Effector memory CD8-positive, alpha-beta T cell (primary cell): Measurements from ENCODE around the gene SLC22A2.

Source experiments
- ATAC-seq: fragments of 150-1000 bp; cut with Tn5 transposase; replicated peaks from 2 replicates; pipeline ENCODE4 v1.10.0; 2021; ENCODE audit warnings: mild to moderate bottlenecking, moderate library complexity
- DNase-seq, 3 experiments: peaks; one replicate each; pipeline ENCODE4 v3.0.0; 2021
- H3K27ac Mint-ChIP-seq, 2 donors: one replicate each; pipeline ENCODE4 v1.8.0; 2022; ENCODE audit warnings: mild to moderate bottlenecking in 2 of 2, mixed read lengths in 2 of 2, moderate library complexity in 2 of 2
- H3K27me3 Mint-ChIP-seq, 2 donors: one replicate each; pipeline ENCODE4 v1.8.0; 2022; ENCODE audit warnings: mixed read lengths in 2 of 2
- H3K36me3 Mint-ChIP-seq: one replicate; pipeline ENCODE4 v1.8.0; 2022; ENCODE audit warnings: mild to moderate bottlenecking, moderate library complexity, mixed read lengths; ENCODE audit not compliant: insufficient read depth
- H3K4me1 Mint-ChIP-seq, 2 donors: one replicate each; pipeline ENCODE4 v1.8.0; 2022; ENCODE audit warnings: low read depth in 2 of 2, mixed read lengths in 2 of 2
- H3K4me3 Mint-ChIP-seq, 2 donors: one replicate each; pipeline ENCODE4 v1.8.0; 2022; ENCODE audit warnings: mild to moderate bottlenecking in 2 of 2, mixed read lengths in 2 of 2, moderate library complexity in 2 of 2
- H3K9me3 Mint-ChIP-seq, 2 donors: one replicate each; pipeline ENCODE4 v1.8.0; 2022; ENCODE audit warnings: mixed read lengths in 2 of 2

SLC22A2 gene

DNA sequence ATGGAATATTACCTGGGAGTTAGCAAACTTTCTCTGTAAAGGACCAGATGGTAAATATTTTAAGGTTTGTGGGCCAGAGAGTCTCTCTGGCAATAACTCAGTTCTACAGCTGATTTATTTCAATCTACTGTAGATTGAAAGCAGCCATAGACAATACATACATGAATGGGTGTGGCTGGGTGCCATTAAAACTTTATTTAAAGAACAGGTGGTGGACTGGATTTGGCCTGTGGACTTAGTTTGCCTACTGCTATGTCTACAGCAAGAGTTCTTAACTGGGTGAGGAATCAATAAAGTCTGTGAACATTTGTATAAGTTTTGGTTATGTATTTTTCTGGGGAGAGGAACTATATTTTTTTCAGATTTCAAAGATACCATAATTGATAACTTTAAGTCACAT lies 55.1 kb downstream of the SLC22A2 start:
- no peaks in the 10 kb centered on the region for H3K4me1 Mint-ChIP-seq
- DNase-seq (no peak), ATAC-seq (no peak)
- H3K27me3 Mint-ChIP-seq: peaks cover 32 to 48% of the 10 kb centered on the region in 2 donors
- no peaks in the 10 kb centered on the region for H3K36me3 Mint-ChIP-seq
- H3K4me3 Mint-ChIP-seq: no peak overlapping the region
- no peak overlapping the region for H3K27ac Mint-ChIP-seq
- H3K9me3 Mint-ChIP-seq: peaks cover 3 to 8% of the 10 kb centered on the region in 2 donors

DNA sequence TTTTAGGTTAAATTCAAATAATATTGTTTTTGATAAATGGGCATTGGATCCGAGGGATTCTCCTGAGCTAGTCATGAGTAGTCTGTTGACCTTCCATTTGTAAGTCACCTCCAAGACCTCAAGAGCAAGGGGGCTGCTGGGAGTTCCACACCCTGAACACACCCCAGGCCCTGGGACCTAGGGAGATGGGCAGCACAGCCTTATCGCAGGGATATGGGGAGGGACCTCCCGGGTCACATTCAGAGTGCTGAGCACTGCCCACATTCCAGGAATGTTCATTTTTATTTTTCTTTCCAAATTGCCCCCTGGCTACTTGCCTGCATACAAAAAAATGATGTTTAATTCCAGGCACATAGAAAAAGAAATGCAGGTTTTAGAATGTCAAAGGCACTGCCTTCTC lies 55.5 kb downstream of the SLC22A2 start:
- no peak overlapping the region for H3K27ac Mint-ChIP-seq
- ATAC-seq (no peak), DNase-seq (no peak)
- H3K4me1 Mint-ChIP-seq: no peaks in the 10 kb centered on the region
- peaks cover 3 to 4% of the 10 kb centered on the region in 2 donors for H3K9me3 Mint-ChIP-seq
- no peak overlapping the region for H3K4me3 Mint-ChIP-seq
- H3K27me3 Mint-ChIP-seq: peaks cover 28 to 44% of the 10 kb centered on the region in 2 donors
- no peaks in the 10 kb centered on the region for H3K36me3 Mint-ChIP-seq

DNA sequence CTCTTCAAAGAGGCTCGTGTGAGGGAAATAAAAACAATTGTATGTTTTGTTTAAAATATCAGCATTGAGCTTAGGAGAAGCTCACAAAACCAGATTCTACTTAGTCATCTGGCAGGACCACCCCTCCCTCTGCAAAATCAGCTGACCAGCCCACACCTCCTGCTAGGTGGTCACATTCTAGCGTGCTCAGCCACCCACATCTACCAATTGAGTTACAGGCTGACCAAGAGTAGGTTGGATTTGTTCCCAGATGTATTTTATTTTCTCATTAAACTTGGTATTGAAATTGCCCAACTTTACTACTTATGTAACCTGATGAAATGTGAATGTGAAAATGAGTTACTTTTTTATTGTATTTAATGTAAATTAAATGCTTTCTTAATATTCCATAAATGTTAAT lies 56.2 kb downstream of the SLC22A2 start:
- Mint-ChIP-seq H3K27ac (no peak overlapping the region), H3K27me3 (peaks cover 23 to 40% of the 10 kb centered on the region in 2 donors)
- no peak for DNase-seq

DNA sequence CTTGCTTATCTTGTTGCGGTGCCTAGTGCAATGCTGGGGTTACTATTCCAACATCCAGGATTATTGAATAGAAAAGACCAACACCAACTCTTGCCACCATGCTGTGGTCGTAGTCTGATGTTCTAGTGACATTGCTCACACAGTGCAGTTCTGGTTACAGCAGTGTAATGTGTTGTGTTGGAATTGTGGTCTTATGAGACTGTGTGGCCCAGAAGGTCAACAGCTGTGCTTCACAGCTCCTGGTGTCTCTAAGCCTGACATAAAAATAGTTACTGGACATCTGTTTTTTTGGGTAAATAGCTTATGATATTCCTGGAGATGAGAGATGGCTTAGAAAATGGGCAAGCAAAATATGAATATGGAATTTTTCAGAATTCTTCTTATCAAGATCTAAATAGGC lies 57.6 kb downstream of the SLC22A2 start:
- H3K27ac Mint-ChIP-seq: no peak overlapping the region
- H3K9me3 Mint-ChIP-seq: no peaks in the 10 kb centered on the region
- no peak for ATAC-seq

More for the DNA sequence above, 56.2 kb downstream of the SLC22A2 start:
- no peaks in the 10 kb centered on the region for H3K4me1 Mint-ChIP-seq
- H3K9me3 Mint-ChIP-seq: no peaks in the 10 kb centered on the region
- ATAC-seq: no peak
- no peaks in the 10 kb centered on the region for H3K36me3 Mint-ChIP-seq
- no peak overlapping the region for H3K4me3 Mint-ChIP-seq

DNA sequence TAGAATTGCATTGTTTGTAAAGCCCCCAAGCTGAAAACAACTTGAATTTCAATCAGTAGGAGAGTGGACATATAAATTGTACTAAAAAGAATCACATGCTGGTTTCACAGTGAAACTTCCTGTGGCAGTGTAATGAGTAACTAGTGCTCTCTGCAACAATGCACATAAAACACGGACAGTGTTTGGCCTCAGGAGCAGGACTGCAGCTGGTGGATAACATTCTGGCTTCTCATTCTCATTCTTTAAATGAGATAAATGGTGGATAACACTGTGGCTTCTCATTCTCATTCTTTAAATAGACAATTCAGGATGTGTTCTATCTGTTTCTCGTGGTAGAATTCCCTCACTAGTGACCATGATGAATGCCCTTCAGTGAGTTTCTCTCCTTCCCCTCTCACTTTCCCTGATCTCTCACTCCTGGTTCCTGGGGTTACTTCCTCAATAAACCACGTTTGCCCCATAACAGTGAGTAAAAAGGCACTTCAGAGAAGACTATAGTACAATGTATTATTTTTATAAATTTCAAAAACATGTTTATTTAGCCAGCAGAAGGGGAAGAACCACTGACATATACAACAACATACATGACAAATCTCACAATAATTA lies 59.9 kb downstream of the SLC22A2 start:
- DNase-seq: no peak
- no peak overlapping the region for H3K27ac Mint-ChIP-seq
- no peak for ATAC-seq
- H3K4me1 Mint-ChIP-seq: no peaks in the 10 kb centered on the region
- peaks cover 27 to 44% of the 10 kb centered on the region in 2 donors for H3K27me3 Mint-ChIP-seq
- peaks cover 0 to 2% of the 10 kb centered on the region in 2 donors for H3K9me3 Mint-ChIP-seq
- H3K36me3 Mint-ChIP-seq: no peaks in the 10 kb centered on the region
- no peak overlapping the region for H3K4me3 Mint-ChIP-seq

More for the DNA sequence above, 57.6 kb downstream of the SLC22A2 start:
- Mint-ChIP-seq H3K36me3 (no peaks in the 10 kb centered on the region), H3K27me3 (peaks cover 28 to 43% of the 10 kb centered on the region in 2 donors), H3K4me3 (no peak overlapping the region), H3K4me1 (no peaks in the 10 kb centered on the region)
- no peak for DNase-seq

DNA sequence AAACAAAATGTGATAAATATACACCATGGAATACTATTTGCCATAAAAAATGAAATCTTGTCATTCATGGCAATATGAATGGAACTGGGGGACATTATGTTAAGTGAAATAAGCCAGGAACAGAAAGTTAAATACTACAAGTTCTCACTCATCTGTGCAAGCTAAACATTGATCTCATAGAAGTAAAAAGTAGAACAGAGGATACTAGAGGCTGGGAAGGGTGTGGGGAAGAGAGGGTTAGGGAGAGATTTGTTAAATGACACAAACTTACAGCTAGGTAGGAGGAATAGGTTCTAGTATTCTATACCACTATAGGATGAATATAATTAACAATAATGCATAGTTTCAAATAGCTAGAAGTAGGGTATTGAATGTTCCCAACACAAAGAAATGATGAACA lies 61.0 kb downstream of the SLC22A2 start:
- DNase-seq (no peak), ATAC-seq (no peak)
- Mint-ChIP-seq H3K4me1 (no peaks in the 10 kb centered on the region), H3K4me3 (no peak overlapping the region), H3K27me3 (peaks cover 22 to 44% of the 10 kb centered on the region in 2 donors), H3K9me3 (peaks cover 5 to 6% of the 10 kb centered on the region in 2 donors), H3K36me3 (no peaks in the 10 kb centered on the region), H3K27ac (no peak overlapping the region)

DNA sequence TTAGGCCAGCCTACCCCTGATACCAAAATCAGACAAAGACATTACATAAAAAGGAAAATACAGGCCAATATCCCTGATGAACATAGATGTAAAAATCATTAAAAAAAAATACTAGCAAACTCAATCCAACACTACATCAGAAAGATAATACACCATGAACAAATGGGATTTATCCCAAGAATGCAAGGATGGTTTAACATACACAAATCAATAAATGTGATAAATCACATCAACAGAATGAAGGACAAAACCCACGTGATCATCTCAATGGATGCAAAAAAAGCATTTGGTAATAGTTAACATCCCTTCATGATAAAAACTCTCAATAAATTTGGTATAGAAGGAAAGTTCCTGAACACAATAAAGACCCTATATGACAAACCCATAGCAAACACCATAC lies 63.8 kb downstream of the SLC22A2 start:
- H3K36me3 Mint-ChIP-seq: no peaks in the 10 kb centered on the region
- H3K27me3 Mint-ChIP-seq: peaks cover 23 to 28% of the 10 kb centered on the region in 2 donors
- H3K4me3 Mint-ChIP-seq: no peak overlapping the region
- H3K27ac Mint-ChIP-seq: no peak overlapping the region
- no peaks in the 10 kb centered on the region for H3K4me1 Mint-ChIP-seq
- ATAC-seq: no peak
- no peak for DNase-seq
- H3K9me3 Mint-ChIP-seq: peaks cover 6 to 10% of the 10 kb centered on the region in 2 donors

DNA sequence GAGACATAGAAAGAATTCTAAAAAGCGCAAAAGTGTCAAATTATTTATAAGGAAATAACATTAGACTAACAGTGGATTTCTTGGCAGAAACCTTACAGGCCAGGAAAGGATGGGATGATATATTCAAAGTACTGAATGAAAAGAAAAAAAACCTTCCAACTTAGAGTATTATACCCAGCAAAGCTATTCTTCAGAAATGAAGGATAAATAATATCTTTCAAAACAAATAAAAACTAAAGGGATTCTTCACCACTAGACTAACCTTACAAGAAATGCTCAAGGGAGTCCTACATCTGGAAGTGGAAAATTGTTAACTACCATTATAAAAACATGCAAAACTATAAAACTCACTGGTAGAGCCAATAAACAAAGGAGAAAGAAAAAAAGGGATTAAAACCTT lies 65.8 kb downstream of the SLC22A2 start:
- Mint-ChIP-seq H3K9me3 (peaks cover 6 to 10% of the 10 kb centered on the region in 2 donors), H3K4me1 (no peaks in the 10 kb centered on the region), H3K36me3 (no peaks in the 10 kb centered on the region), H3K4me3 (no peak overlapping the region), H3K27me3 (peaks cover 25 to 35% of the 10 kb centered on the region in 2 donors), H3K27ac (no peak overlapping the region)
- DNase-seq (no peak), ATAC-seq (no peak)

DNA sequence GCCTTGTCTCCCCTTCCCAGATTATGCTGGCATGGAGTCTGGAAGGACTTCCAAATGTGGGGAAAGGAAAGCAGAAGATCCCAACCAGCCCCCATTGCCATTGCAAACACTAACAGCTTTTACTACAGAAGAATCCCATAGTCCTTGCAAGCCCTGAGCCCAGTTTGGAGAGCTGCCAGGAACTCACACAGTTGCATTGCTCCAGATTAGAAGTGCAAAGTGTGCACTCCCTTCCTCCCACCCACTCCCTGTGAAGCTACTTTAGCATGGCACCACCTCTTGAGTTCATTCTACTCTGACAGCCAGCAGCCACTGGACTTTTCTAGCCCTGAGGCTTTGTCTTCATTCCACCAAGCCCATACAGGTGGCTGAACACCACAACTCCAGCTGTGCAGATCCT lies 67.6 kb downstream of the SLC22A2 start:
- ATAC-seq (no peak), DNase-seq (no peak)
- H3K36me3 Mint-ChIP-seq: no peaks in the 10 kb centered on the region
- H3K4me1 Mint-ChIP-seq: no peaks in the 10 kb centered on the region
- H3K27me3 Mint-ChIP-seq: peaks cover 15 to 18% of the 10 kb centered on the region in 2 donors
- no peak overlapping the region for H3K4me3 Mint-ChIP-seq
- no peak overlapping the region for H3K27ac Mint-ChIP-seq
- H3K9me3 Mint-ChIP-seq: peaks cover 6 to 10% of the 10 kb centered on the region in 2 donors

DNA sequence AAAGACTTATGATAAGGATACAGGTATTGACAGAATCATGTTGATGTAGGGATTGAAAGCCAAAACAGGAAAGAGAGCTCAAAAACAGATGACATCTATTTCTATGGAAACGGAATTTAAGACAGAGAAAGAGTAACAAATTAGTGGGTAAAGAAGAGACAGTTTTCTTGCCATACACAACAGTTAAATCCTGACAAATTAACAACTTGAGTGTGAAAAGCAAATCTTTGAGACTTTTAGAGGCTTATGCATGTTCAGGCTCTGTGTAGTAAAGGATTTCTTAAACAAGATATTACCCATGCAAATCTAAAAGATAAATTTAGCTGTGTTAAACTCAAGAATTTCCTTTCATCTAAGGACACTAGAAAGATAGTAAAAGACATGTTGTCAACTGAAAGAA lies 68.5 kb downstream of the SLC22A2 start:
- no peak overlapping the region for H3K27ac Mint-ChIP-seq
- H3K4me1 Mint-ChIP-seq: no peaks in the 10 kb centered on the region
- H3K36me3 Mint-ChIP-seq: no peaks in the 10 kb centered on the region
- no peak for DNase-seq
- H3K4me3 Mint-ChIP-seq: no peak overlapping the region
- ATAC-seq: no peak
- peaks cover 15 to 18% of the 10 kb centered on the region in 2 donors for H3K27me3 Mint-ChIP-seq
- H3K9me3 Mint-ChIP-seq: peaks cover 6 to 9% of the 10 kb centered on the region in 2 donors

DNA sequence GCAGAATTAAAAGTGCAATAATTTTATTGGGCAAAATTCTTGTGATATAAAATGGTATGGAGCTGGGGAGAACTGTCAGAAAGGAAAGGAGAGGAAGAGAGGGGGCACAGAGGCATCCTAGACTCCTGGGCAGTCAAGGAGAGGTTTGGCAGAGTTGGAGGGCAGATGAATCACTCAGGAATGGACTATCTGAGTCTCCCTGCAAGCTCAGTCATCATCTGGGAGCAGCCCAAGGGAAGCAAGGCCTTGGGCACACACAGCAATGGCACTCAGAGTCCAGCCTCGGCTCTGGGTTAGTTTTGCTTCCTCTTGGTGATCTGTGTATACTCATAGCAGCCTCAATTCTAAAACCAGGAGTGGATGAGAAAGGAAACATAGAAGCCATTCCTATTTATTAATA lies 69.8 kb downstream of the SLC22A2 start:
- Mint-ChIP-seq H3K36me3 (no peaks in the 10 kb centered on the region), H3K27ac (no peak overlapping the region), H3K4me1 (no peaks in the 10 kb centered on the region), H3K4me3 (no peak overlapping the region), H3K27me3 (peaks cover 26 to 29% of the 10 kb centered on the region in 2 donors), H3K9me3 (peaks cover 6 to 12% of the 10 kb centered on the region in 2 donors)
- DNase-seq (no peak), ATAC-seq (no peak)

DNA sequence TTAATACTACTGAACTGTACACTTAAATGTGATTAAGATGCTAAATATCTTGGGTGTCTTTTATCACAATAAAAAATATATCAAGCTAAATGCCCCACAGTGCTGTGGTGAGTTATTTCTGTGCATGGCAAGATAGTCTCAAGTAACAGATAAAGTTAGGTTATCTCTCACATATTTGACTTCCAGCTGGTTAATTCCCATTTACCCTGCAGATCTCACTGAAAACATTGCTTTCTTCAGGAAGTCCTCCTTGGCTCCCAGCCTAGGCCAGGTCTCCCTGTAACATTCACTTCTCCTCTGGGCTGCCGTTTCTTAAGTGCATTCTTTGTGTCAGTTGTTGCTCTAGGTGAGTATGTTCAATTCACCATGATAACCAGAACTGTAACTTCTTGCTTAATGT lies 77.9 kb downstream of the SLC22A2 start:
- no peak for ATAC-seq
- H3K27me3 Mint-ChIP-seq: peaks cover 19 to 32% of the 10 kb centered on the region in 2 donors
- H3K4me3 Mint-ChIP-seq: no peak overlapping the region
- peaks cover 0 to 3% of the 10 kb centered on the region in 2 donors for H3K9me3 Mint-ChIP-seq
- no peaks in the 10 kb centered on the region for H3K36me3 Mint-ChIP-seq
- no peaks in the 10 kb centered on the region for H3K4me1 Mint-ChIP-seq
- no peak for DNase-seq
- H3K27ac Mint-ChIP-seq: no peak overlapping the region

DNA sequence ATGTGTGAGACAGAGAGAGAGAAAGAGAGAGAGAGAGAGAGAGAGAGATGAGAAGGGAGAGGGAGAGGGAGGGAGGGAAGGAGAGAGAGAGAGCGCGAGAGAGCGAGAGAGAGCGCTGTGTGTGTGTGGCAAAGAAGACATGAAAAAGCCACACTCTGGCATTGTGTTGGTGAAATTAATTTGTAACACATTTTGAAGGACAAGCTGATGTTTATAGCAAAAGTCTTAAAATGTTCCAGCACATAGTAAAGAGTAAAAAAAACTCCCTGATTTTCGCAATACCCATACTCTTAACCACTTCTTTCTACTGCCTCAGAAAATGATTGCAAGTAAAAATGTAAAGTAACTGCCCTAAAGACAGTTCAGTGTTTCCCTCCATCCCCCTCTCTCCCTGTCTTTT lies 80.3 kb downstream of the SLC22A2 start:
- Mint-ChIP-seq H3K27ac (no peak overlapping the region), H3K4me1 (no peaks in the 10 kb centered on the region), H3K4me3 (no peak overlapping the region), H3K27me3 (peaks cover 12 to 21% of the 10 kb centered on the region in 2 donors), H3K9me3 (no peaks in the 10 kb centered on the region), H3K36me3 (no peaks in the 10 kb centered on the region)
- ATAC-seq (no peak), DNase-seq (no peak)

DNA sequence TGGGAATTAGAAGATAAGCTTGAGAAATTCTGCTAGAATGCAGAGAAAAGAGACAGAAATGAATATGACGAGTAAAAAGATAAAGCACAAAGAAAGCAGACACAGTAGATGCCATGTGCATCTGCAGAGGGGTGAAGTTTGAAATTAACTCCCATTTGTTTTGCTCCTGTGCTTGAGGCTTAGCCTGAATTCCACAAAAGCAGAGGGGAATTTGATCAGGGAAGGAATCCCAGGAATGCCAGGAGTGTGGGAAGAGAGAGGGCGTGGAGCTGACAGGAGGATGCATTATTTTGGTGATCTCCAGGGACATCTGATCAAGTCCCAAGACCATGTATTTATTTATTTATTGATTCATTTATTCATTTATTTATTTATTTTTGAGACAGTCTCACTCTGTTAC lies 81.4 kb downstream of the SLC22A2 start:
- H3K36me3 Mint-ChIP-seq: no peaks in the 10 kb centered on the region
- H3K9me3 Mint-ChIP-seq: no peaks in the 10 kb centered on the region
- H3K27ac Mint-ChIP-seq: no peak overlapping the region
- H3K4me3 Mint-ChIP-seq: no peak overlapping the region
- DNase-seq (no peak), ATAC-seq (no peak)
- peaks cover 19 to 25% of the 10 kb centered on the region in 2 donors for H3K27me3 Mint-ChIP-seq
- no peaks in the 10 kb centered on the region for H3K4me1 Mint-ChIP-seq
